Activated CD8-positive, alpha-beta memory T cell treated with anti-CD3 and anti-CD28 coated beads, Interleukin-2, amount 50 U/mL, for 4 hours (primary cell): Measurements from ENCODE around the gene MYH13.

Source experiments
- DNase-seq: peaks from one replicate; pipeline ENCODE4 v3.0.0-alpha.2; 2020

MYH13 gene

DNA sequence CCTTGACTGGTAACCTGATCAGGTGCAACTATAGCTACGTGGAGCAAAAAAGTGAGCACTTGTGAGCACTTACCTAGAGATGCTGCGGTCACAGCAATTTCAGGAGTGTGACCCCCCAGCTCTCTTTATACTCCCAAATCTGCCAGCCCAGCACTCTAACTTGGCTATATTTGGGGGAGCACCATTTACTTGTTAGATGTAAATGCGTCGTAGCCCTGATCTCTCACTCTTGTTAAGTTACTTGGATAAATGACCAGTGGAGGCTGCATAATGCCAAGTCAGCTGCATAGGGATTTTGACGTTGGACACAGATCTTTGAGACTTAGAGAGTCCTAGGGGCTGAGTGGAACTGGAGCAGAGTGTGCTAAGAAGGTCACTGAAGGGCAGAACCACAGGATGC, at the start of gene MYH13:
TSS of gene MYH13 (minus strand) at position 101 of the 400 bp plus-strand sequence. CDS start 8,476 bp downstream, outside the sequence.
- no peak for DNase-seq

DNA sequence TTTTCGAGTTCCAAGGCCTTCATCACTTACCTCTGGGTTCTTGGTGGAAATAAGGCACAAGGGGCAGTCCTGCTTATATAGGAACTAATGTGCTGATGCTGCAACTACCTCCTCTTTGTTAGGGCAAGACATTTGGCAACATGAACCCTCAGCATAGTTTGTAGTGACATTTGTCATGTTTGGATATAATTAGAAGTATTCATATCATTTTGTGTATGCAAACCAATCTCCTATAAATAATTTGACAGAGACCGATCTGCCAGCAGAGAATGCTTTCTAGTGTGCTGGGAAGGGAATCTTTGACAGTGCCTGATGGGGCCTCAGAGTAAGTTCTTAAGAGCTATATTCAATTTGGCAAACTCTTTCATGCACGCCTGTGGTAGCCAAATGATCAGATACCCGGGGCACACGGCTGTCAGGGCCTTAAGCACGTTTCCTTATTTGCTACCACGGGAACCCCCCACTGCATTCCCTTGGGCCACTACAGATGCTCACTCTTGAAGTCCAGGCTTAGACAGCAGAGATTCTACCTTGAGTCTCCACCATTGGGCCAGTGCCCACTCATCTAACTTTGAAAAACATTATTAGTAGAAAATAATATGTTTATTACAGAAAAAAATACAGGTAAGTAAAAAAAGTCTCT, 49.2 kb upstream of the MYH13 start, which contains the start of gene MYH8:
TSS of gene MYH8 (minus strand) at position 51 of the 643 bp plus-strand sequence. CDS start 1,723 bp downstream, outside the sequence.
- DNase-seq = no peak

DNA sequence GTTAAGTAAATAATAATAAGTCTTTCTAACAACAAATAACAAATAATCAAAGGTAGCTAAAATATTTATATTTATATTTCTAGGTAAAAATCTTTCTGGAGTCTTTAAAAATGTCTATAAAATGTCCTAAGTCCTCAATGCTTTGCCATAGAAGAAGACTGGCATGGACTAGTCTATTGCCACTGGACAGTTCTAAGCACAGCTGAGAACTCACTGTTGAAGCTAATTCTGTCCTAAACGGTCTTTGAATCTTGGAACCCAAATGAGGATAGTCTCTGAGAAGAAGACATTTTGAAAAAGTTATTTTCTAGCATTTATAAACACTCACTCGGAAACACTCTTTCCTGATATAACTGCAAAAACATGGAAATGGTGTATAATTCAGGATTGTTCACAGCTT, 48.4 kb upstream of the MYH13 start:
- no peak for DNase-seq

- DNase-seq = no peak
These were observed 48.0 kb upstream of the MYH13 start for GRCh38 chr17:10420811-10421210.

GRCh38 chr17:10417431-10417830, 44.6 kb upstream of the MYH13 start:
- no peak for DNase-seq

GRCh38 chr17:10415161-10415560, 42.4 kb upstream of the MYH13 start:
- DNase-seq = no peak

- no peak for DNase-seq
These were observed 30.8 kb upstream of the MYH13 start for GRCh38 chr17:10403589-10403988.

- DNase-seq = no peak
These were observed 25.5 kb upstream of the MYH13 start for GRCh38 chr17:10398352-10398751.

DNA sequence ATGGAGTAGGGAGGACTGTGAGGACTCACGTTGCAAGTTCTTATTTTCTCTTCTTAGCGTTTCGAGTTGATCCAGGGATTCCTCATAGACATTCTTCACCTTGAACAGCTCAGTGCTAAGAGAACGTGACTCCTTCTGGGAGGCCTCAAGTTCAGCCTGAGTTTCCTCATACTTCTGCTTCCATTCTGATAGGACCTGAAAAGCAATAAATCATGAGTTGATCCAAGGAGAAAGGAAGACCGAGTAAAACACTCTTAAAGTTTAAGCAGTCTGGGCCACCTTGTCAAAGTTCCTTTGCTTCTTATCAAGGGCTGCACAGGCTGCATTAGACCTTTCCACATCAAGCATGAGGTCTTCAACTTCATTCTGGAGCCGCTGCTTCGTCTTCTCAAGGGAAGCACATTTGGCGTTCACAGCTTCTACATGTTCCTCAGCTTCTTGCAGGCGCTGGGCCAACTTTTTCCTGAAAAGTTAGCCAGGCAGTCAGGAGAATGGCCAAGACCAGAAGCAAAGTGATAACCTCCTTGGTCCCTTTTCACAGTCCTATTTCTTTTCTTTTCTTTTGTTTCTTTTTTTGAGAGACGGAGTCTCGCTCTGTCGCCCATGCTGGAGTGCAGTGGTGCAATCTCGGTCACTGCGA, 23.8 kb upstream of the MYH13 start:
- no peak for DNase-seq

GRCh38 chr17:10394201-10394887, 21.5 kb upstream of the MYH13 start:
- DNase-seq = no peak

DNA sequence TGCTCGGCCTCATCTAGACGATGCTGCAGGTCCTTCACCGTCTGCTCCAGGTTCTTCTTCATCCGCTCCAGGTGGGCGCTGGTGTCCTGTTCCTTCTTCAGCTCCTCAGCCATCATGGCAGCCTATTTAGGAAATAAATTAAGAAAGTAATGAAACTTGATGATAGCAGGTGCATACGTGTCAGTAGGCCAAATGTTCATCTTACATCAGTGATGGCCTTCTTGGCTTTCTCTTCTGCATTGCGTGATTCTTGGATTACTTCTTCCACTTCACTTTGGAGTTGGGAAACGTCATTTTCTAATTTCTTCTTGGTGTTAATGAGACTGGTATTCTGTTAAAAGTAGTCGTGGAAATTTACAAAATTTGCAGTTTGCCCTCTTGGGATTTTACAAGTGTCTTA, 20.1 kb upstream of the MYH13 start:
- DNase-seq = no peak

GRCh38 chr17:10385871-10386270, 13.1 kb upstream of the MYH13 start:
- DNase-seq = no peak

DNA sequence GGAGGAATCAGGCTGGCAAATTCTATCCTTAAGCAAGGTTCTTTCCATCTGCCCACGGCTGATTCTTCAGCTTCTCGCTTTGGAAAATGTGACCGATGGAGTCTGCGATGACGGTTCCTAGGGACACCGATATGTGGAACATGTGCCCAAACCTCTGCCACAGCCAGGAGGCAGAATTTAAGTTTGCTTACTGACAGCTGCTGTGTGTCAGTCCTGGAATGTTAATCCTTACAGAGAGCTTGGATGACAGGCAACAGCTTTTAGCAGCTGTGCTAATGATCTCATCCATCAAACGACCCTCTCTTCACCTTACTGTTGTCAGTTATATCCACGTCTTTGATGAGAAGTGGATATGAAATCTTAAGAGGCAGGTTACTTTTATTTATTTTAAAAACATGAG, 11.4 kb upstream of the MYH13 start:
- no peak for DNase-seq

DNA sequence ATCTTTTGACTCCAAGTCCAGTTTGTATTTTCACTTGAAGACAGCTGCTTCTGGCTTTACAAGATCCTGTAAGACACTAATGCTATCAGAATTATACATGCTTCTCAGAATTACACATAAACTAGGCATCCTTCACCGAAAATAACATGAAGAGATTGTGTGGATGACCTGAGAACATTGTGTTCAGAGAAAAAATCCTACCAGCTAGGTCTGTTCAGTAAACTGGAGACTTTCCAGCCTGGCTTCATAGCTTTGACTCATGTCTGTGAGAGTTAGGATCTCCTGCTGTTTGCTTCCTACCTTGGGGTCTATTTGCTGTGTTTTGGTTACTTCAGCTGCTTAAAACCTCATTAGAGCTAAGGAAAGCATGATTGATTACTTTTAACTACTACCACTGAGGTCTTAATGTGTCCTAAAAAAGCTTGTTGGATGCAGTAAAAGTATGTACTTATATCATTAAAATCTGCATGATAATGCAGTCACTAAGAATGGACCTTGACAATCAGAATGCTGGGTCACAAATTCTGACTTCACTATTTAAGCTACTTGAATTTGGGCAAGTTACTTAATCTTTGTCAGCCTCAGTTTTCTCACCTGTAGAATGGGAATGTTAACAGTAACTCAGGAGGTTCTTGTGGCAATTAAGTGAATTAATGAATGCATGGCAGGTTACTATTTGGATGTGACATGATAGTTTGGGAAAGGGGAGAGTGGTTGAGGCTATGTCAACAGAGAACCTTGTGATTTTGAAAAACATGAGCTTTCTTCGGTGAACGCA, 8.0 kb upstream of the MYH13 start:
- no peak for DNase-seq

- DNase-seq = no peak
These were observed 2.7 kb downstream of the MYH13 start for GRCh38 chr17:10370016-10370608.

DNA sequence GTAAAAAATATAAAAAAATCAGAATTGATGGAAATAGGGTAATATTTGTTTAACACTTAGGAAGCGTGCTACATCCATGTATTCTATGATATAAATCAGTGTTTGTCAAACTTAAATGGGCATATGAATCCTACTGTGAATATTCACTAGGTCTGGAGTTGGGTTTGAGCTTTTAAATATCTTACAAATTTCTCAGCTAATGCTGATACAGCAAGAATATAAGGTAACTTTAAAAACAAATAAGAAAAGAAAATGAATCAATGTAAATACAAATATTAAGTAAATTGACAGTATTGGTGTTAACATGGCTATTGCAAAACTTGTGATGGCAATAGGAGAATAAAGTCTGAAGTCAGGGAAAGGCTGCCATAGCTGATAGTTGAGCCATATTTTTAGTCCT, 3.6 kb downstream of the MYH13 start:
- DNase-seq = no peak

GRCh38 chr17:10368561-10368960, 4.2 kb downstream of the MYH13 start:
- DNase-seq = no peak

GRCh38 chr17:10360578-10360977, 12.2 kb downstream of the MYH13 start:
- DNase-seq = no peak

DNA sequence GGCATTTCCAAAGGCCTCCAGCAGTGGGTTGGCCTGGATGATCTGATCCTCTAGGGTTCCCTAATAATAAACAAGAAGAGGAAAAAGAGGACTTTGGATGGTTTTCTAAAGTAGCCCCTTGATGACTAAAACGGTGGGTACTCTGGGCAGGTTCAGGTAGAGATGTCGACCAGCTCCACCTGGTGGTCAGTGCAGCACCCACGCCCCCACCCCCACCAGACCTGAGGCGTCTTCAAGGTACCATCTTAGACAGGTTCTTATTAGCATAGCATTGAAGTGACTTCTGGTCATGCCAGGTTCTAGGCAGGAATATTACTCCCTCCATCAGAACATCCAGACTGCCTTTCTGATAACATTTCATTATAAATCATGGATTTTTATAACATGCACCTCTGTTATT, 15.0 kb downstream of the MYH13 start:
- peak; percentile 26 for DNase-seq

DNA sequence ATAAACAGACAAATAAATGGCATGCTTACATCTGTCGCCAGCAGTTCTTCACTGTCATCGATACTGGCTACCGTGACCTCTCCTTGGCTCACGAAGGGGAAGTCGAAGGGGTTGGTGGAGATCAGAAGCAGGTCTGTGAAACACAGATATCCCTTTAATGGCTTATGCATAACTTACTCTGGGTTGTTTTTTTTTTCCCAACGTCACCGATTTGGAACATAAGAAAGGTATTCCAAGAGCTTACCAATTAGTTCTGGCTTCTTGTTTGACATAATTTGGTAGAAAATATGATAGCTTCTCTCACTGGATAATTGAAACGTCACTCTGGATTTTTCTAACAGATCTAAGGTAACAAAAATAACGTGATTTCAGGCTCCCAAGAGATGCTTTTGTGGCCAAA, 18.2 kb downstream of the MYH13 start:
- DNase-seq = no peak

DNA sequence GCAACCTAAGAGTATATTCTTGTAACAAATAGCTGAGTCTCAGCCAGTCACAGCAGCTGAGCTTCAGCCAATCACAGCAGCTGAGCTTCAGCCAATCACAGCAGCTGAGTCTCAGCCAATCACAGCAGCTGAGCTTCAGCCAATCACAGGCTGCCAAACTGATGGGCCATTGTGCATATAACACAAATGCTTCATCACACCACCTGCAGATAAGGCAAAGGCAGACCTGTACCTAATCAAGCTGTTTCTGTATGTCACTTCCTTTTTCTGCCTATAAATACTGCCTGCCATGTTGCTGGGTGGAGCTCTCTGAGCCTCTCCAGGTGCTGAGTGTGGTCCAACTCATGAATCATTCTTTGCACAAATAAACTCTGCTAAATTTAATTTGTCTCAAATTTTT, 19.9 kb downstream of the MYH13 start:
- DNase-seq = no peak

GRCh38 chr17:10349403-10349802, 23.4 kb downstream of the MYH13 start:
- no peak for DNase-seq

DNA sequence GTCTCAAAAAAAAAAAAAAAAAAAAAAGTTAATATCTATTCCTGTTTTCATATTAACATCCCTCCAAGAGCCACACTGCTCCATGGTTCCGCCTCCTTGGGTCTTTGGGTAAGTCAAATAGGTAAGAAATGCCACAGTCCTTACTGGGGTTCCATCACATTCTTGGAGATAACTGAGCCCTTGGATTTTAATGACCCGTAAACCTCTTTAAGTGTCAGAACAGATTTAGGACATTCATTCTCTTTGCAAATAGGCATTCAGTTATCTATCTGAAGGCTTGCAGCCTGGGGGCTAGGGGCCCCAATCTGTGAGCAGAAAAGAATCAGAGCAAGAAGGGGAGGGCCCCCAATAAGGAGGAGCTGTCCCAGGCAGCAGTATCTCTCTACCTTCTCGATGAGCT, 28.0 kb downstream of the MYH13 start:
- DNase-seq = no peak
